ENCODE results near the gene PLXND1.

Gene PLXND1

GRCh38 chr3:129620828-129621559 is 14.5 kb upstream of the PLXND1 start:
- Histone ChIP-seq H3K27ac (ENCODE audit: low read depth, low read length) (no peak overlapping the region), H3K36me3 (ENCODE audit: control insufficient read depth in 1 of 2, insufficient read depth in 2 of 2, low read length in 2 of 2) (no peaks in the 10 kb centered on the region), H3K9me3 (ENCODE audit: control insufficient read depth in 1 of 2, low read length in 2 of 2) (no peaks in the 10 kb centered on the region), H3K4me3 (ENCODE audit: low read depth in 1 of 2, low read length in 2 of 2) (no peak overlapping the region), H3K9ac (ENCODE audit: low read depth in 1 of 2, low read length in 2 of 2) (no peak overlapping the region), H3K4me1 (ENCODE audit: control insufficient read depth in 1 of 2, insufficient read depth in 2 of 2, low read length in 2 of 2) (peaks cover 19 to 34% of the 10 kb centered on the region in 2 donors), H3K27me3 (ENCODE audit: control insufficient read depth in 1 of 2, insufficient read depth in 2 of 2, low read length in 2 of 2) (no peaks in the 10 kb centered on the region)

GRCh38 chr3:129619726-129620162 is 13.3 kb upstream of the PLXND1 start:
- Histone ChIP-seq H3K9me3 (ENCODE audit: control insufficient read depth in 1 of 2, low read length in 2 of 2) (no peaks in the 10 kb centered on the region), H3K4me1 (ENCODE audit: control insufficient read depth in 1 of 2, insufficient read depth in 2 of 2, low read length in 2 of 2) (peaks cover 20 to 32% of the 10 kb centered on the region in 2 donors), H3K9ac (ENCODE audit: low read depth in 1 of 2, low read length in 2 of 2) (no peak overlapping the region), H3K36me3 (ENCODE audit: control insufficient read depth in 1 of 2, insufficient read depth in 2 of 2, low read length in 2 of 2) (no peaks in the 10 kb centered on the region), H3K27me3 (ENCODE audit: control insufficient read depth in 1 of 2, insufficient read depth in 2 of 2, low read length in 2 of 2) (no peaks in the 10 kb centered on the region), H3K4me3 (ENCODE audit: low read depth in 1 of 2, low read length in 2 of 2) (no peak overlapping the region), H3K27ac (ENCODE audit: low read depth, low read length) (no peak overlapping the region)

- H3K27ac ChIP-seq (ENCODE audit: low read depth, low read length) = no peak overlapping the region
- no peaks in the 10 kb centered on the region for H3K9me3 ChIP-seq (ENCODE audit: control insufficient read depth in 1 of 2, low read length in 2 of 2)
- no peaks in the 10 kb centered on the region for H3K36me3 ChIP-seq (ENCODE audit: control insufficient read depth in 1 of 2, insufficient read depth in 2 of 2, low read length in 2 of 2)
- no peak overlapping the region for H3K4me3 ChIP-seq (ENCODE audit: low read depth in 1 of 2, low read length in 2 of 2)
- peaks cover 20 to 32% of the 10 kb centered on the region in 2 donors for H3K4me1 ChIP-seq (ENCODE audit: control insufficient read depth in 1 of 2, insufficient read depth in 2 of 2, low read length in 2 of 2)
- H3K9ac ChIP-seq (ENCODE audit: low read depth in 1 of 2, low read length in 2 of 2) = no peak overlapping the region
- H3K27me3 ChIP-seq (ENCODE audit: control insufficient read depth in 1 of 2, insufficient read depth in 2 of 2, low read length in 2 of 2) = no peaks in the 10 kb centered on the region
Observed at GRCh38 chr3:129618901-129619671, 12.6 kb upstream of the PLXND1 start.

GRCh38 chr3:129618186-129618820 is 11.8 kb upstream of the PLXND1 start:
- Histone ChIP-seq H3K9me3 (ENCODE audit: control insufficient read depth in 1 of 2, low read length in 2 of 2) (no peaks in the 10 kb centered on the region), H3K4me1 (ENCODE audit: control insufficient read depth in 1 of 2, insufficient read depth in 2 of 2, low read length in 2 of 2) (peaks cover 20 to 28% of the 10 kb centered on the region in 2 donors), H3K27me3 (ENCODE audit: control insufficient read depth in 1 of 2, insufficient read depth in 2 of 2, low read length in 2 of 2) (no peaks in the 10 kb centered on the region), H3K27ac (ENCODE audit: low read depth, low read length) (no peak overlapping the region), H3K4me3 (ENCODE audit: low read depth in 1 of 2, low read length in 2 of 2) (no peak overlapping the region), H3K9ac (ENCODE audit: low read depth in 1 of 2, low read length in 2 of 2) (no peak overlapping the region), H3K36me3 (ENCODE audit: control insufficient read depth in 1 of 2, insufficient read depth in 2 of 2, low read length in 2 of 2) (no peaks in the 10 kb centered on the region)

GRCh38 chr3:129617381-129618185 is 11.1 kb upstream of the PLXND1 start:
- Histone ChIP-seq H3K36me3 (ENCODE audit: control insufficient read depth in 1 of 2, insufficient read depth in 2 of 2, low read length in 2 of 2) (no peaks in the 10 kb centered on the region), H3K9ac (ENCODE audit: low read depth in 1 of 2, low read length in 2 of 2) (no peak overlapping the region), H3K4me3 (ENCODE audit: low read depth in 1 of 2, low read length in 2 of 2) (no peak overlapping the region), H3K9me3 (ENCODE audit: control insufficient read depth in 1 of 2, low read length in 2 of 2) (no peaks in the 10 kb centered on the region), H3K27ac (ENCODE audit: low read depth, low read length) (no peak overlapping the region), H3K27me3 (ENCODE audit: control insufficient read depth in 1 of 2, insufficient read depth in 2 of 2, low read length in 2 of 2) (no peaks in the 10 kb centered on the region), H3K4me1 (ENCODE audit: control insufficient read depth in 1 of 2, insufficient read depth in 2 of 2, low read length in 2 of 2) (peaks cover 20 to 22% of the 10 kb centered on the region in 2 donors)

GRCh38 chr3:129616713-129617112 is 10.2 kb upstream of the PLXND1 start:
- H3K27me3 ChIP-seq (ENCODE audit: control insufficient read depth in 1 of 2, insufficient read depth in 2 of 2, low read length in 2 of 2) = no peaks in the 10 kb centered on the region
- H3K9ac ChIP-seq (ENCODE audit: low read depth in 1 of 2, low read length in 2 of 2) = no peak overlapping the region
- no peak overlapping the region for H3K27ac ChIP-seq (ENCODE audit: low read depth, low read length)
- H3K4me3 ChIP-seq (ENCODE audit: low read depth in 1 of 2, low read length in 2 of 2) = no peak overlapping the region
- H3K36me3 ChIP-seq (ENCODE audit: control insufficient read depth in 1 of 2, insufficient read depth in 2 of 2, low read length in 2 of 2) = no peaks in the 10 kb centered on the region
- H3K9me3 ChIP-seq (ENCODE audit: control insufficient read depth in 1 of 2, low read length in 2 of 2) = no peaks in the 10 kb centered on the region
- H3K4me1 ChIP-seq (ENCODE audit: control insufficient read depth in 1 of 2, insufficient read depth in 2 of 2, low read length in 2 of 2) = peaks cover 20 to 27% of the 10 kb centered on the region in 2 donors

GRCh38 chr3:129616291-129616690 is 9.8 kb upstream of the PLXND1 start:
- Histone ChIP-seq H3K9ac (ENCODE audit: low read depth in 1 of 2, low read length in 2 of 2) (no peak overlapping the region), H3K27ac (ENCODE audit: low read depth, low read length) (no peak overlapping the region), H3K9me3 (ENCODE audit: control insufficient read depth in 1 of 2, low read length in 2 of 2) (no peaks in the 10 kb centered on the region), H3K4me1 (ENCODE audit: control insufficient read depth in 1 of 2, insufficient read depth in 2 of 2, low read length in 2 of 2) (peaks cover 20 to 27% of the 10 kb centered on the region in 2 donors), H3K4me3 (ENCODE audit: low read depth in 1 of 2, low read length in 2 of 2) (no peak overlapping the region), H3K27me3 (ENCODE audit: control insufficient read depth in 1 of 2, insufficient read depth in 2 of 2, low read length in 2 of 2) (no peaks in the 10 kb centered on the region), H3K36me3 (ENCODE audit: control insufficient read depth in 1 of 2, insufficient read depth in 2 of 2, low read length in 2 of 2) (no peaks in the 10 kb centered on the region)

GRCh38 chr3:129615751-129616281 is 9.3 kb upstream of the PLXND1 start:
- Histone ChIP-seq H3K36me3 (ENCODE audit: control insufficient read depth in 1 of 2, insufficient read depth in 2 of 2, low read length in 2 of 2) (no peaks in the 10 kb centered on the region), H3K9me3 (ENCODE audit: control insufficient read depth in 1 of 2, low read length in 2 of 2) (no peaks in the 10 kb centered on the region), H3K4me3 (ENCODE audit: low read depth in 1 of 2, low read length in 2 of 2) (no peak overlapping the region), H3K27me3 (ENCODE audit: control insufficient read depth in 1 of 2, insufficient read depth in 2 of 2, low read length in 2 of 2) (no peaks in the 10 kb centered on the region), H3K9ac (ENCODE audit: low read depth in 1 of 2, low read length in 2 of 2) (no peak overlapping the region), H3K4me1 (ENCODE audit: control insufficient read depth in 1 of 2, insufficient read depth in 2 of 2, low read length in 2 of 2) (peaks cover 20 to 27% of the 10 kb centered on the region in 2 donors), H3K27ac (ENCODE audit: low read depth, low read length) (no peak overlapping the region)

GRCh38 chr3:129614927-129615363 is 8.5 kb upstream of the PLXND1 start:
- Histone ChIP-seq H3K9me3 (ENCODE audit: control insufficient read depth in 1 of 2, low read length in 2 of 2) (no peaks in the 10 kb centered on the region), H3K27ac (ENCODE audit: low read depth, low read length) (no peak overlapping the region), H3K4me1 (ENCODE audit: control insufficient read depth in 1 of 2, insufficient read depth in 2 of 2, low read length in 2 of 2) (peaks cover 20 to 27% of the 10 kb centered on the region in 2 donors)

More at GRCh38 chr3:129614927-129615363, 8.5 kb upstream of the PLXND1 start:
- no peak overlapping the region for H3K9ac ChIP-seq (ENCODE audit: low read depth in 1 of 2, low read length in 2 of 2)
- no peak overlapping the region for H3K4me3 ChIP-seq (ENCODE audit: low read depth in 1 of 2, low read length in 2 of 2)
- H3K36me3 ChIP-seq (ENCODE audit: control insufficient read depth in 1 of 2, insufficient read depth in 2 of 2, low read length in 2 of 2) = no peaks in the 10 kb centered on the region
- no peaks in the 10 kb centered on the region for H3K27me3 ChIP-seq (ENCODE audit: control insufficient read depth in 1 of 2, insufficient read depth in 2 of 2, low read length in 2 of 2)
